PFSK-1 (cell line): ENCODE results near the gene CXCR4.

ENCODE experiments used
- FOXP2 ChIP-seq: optimal IDR thresholded peaks from 2 replicates; pipeline ENCODE3; 2011; ENCODE audit warnings: borderline replicate concordance, control low read depth, inconsistent platforms; ENCODE audit not compliant: insufficient read depth; ENCODE audit errors: extremely low read length, extremely low read depth
- POLR2AphosphoS5 ChIP-seq: IDR thresholded peaks from 2 replicates; pipeline ENCODE4 v1.6.1; 2012; ENCODE audit warnings: low read depth, mild to moderate bottlenecking, control low read depth, low read length, moderate library complexity
- SIN3A ChIP-seq: IDR thresholded peaks from 2 replicates; pipeline ENCODE4 v1.6.1; 2012; ENCODE audit warnings: mild to moderate bottlenecking, low read length, moderate library complexity, borderline replicate concordance; ENCODE audit not compliant: insufficient read depth
- TAF1 ChIP-seq: IDR thresholded peaks from 2 replicates; pipeline ENCODE4 v1.6.1; 2012; ENCODE audit warnings: low read length, control low read depth, borderline replicate concordance; ENCODE audit not compliant: insufficient read depth
- TF ChIP-seq, protein P1 (sequence below), 2 experiments: IDR thresholded peaks; 2 replicates each; pipeline versions ENCODE4 v1.6.1 to v1.8.0; 2011 to 2012; ENCODE audit warnings: low read depth in 2 of 2, low read length in 2 of 2, control low read depth in 1 of 2, inconsistent platforms in 1 of 2, mild to moderate bottlenecking in 1 of 2, moderate library complexity in 1 of 2; ENCODE audit not compliant: insufficient read depth in 1 of 2

Gene CXCR4

GRCh38 chr2:136104977-136105376, 13.0 kb downstream of the CXCR4 start:
- TF ChIP-seq FOXP2: no peak
- no peak for TF ChIP-seq TAF1
- no peak for TF ChIP-seq POLR2AphosphoS5
- TF ChIP-seq SIN3A: no peak
- TF ChIP-seq, protein P1, sequence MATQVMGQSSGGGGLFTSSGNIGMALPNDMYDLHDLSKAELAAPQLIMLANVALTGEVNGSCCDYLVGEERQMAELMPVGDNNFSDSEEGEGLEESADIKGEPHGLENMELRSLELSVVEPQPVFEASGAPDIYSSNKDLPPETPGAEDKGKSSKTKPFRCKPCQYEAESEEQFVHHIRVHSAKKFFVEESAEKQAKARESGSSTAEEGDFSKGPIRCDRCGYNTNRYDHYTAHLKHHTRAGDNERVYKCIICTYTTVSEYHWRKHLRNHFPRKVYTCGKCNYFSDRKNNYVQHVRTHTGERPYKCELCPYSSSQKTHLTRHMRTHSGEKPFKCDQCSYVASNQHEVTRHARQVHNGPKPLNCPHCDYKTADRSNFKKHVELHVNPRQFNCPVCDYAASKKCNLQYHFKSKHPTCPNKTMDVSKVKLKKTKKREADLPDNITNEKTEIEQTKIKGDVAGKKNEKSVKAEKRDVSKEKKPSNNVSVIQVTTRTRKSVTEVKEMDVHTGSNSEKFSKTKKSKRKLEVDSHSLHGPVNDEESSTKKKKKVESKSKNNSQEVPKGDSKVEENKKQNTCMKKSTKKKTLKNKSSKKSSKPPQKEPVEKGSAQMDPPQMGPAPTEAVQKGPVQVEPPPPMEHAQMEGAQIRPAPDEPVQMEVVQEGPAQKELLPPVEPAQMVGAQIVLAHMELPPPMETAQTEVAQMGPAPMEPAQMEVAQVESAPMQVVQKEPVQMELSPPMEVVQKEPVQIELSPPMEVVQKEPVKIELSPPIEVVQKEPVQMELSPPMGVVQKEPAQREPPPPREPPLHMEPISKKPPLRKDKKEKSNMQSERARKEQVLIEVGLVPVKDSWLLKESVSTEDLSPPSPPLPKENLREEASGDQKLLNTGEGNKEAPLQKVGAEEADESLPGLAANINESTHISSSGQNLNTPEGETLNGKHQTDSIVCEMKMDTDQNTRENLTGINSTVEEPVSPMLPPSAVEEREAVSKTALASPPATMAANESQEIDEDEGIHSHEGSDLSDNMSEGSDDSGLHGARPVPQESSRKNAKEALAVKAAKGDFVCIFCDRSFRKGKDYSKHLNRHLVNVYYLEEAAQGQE (IDR thresholded peaks at IDR 0.05; ENCODE audit: insufficient read depth in 1 of 2, low read depth in 2 of 2, low read length in 2 of 2): no peak

DNA sequence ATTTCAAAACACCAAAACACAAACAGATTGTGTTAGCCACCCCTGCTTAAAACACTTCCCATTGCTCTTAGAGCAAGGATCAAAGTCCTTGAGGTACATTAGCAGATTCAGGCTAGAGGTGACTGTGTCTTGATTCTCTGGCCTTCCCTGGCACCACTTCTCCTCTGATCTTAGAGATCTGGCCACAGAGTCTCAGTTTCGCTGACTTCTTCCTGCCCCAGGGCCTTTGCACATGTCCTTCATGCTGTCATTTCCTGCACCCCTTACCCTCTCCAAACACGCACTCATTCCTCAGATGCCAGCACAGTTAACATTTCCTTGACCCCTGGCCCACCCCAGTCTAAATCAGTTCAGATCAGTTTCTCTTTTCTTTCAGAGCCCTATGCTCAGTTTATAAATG, 16.9 kb downstream of the CXCR4 start:
- TF ChIP-seq FOXP2 (no peak), POLR2AphosphoS5 (no peak), TAF1 (no peak), SIN3A (no peak)
- TF ChIP-seq, protein P1 (IDR thresholded peaks at IDR 0.05; ENCODE audit: insufficient read depth in 1 of 2, low read depth in 2 of 2, low read length in 2 of 2): no peak

DNA sequence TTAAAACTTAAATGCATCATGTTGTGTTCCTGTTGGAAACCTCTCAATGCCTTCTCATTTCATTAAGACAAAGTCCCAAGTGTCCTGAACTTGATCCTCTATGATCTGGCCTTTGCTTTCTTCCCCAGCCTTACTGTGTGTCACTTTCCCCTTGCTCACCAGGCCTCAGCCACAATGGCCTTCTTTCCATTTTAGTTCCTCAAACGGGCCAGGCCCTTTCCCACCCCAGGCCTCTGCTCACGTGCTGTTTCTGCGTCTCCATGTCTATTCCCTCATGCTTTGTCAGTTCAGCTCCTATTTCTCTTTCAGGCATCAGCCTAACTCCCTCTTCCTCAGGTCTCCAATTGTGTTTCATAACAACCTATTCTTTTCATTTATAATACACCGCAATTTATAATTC, 19.5 kb downstream of the CXCR4 start:
- TF ChIP-seq FOXP2 (no peak), TAF1 (no peak), SIN3A (no peak), POLR2AphosphoS5 (no peak)
- TF ChIP-seq, protein P1 (IDR thresholded peaks at IDR 0.05; ENCODE audit: insufficient read depth in 1 of 2, low read depth in 2 of 2, low read length in 2 of 2): no peak

GRCh38 chr2:136093583-136093982, 24.4 kb downstream of the CXCR4 start:
- no peak for TF ChIP-seq SIN3A
- TF ChIP-seq TAF1: no peak
- no peak for TF ChIP-seq FOXP2
- no peak for TF ChIP-seq POLR2AphosphoS5
- TF ChIP-seq, protein P1 (IDR thresholded peaks at IDR 0.05; ENCODE audit: insufficient read depth in 1 of 2, low read depth in 2 of 2, low read length in 2 of 2): no peak

GRCh38 chr2:136091899-136092298, 26.1 kb downstream of the CXCR4 start:
- no peak for TF ChIP-seq FOXP2
- TF ChIP-seq, protein P1 (IDR thresholded peaks at IDR 0.05; ENCODE audit: insufficient read depth in 1 of 2, low read depth in 2 of 2, low read length in 2 of 2): no peak
- no peak for TF ChIP-seq POLR2AphosphoS5
- no peak for TF ChIP-seq TAF1
- TF ChIP-seq SIN3A: no peak
